Astrocyte of the hippocampus (primary cell): ENCODE measurements around the gene GSK3A.

Experiments used
- DNase-seq: peaks from one replicate; pipeline ENCODE4 v3.0.0; 2011; ENCODE audit warnings: low read depth, low spot score

The GSK3A gene

GRCh38 chr19:42249149-42249750, 6.8 kb upstream of the GSK3A start:
- no peak for DNase-seq

GRCh38 chr19:42248270-42249148, 6.1 kb upstream of the GSK3A start:
- DNase-seq = no peak

GRCh38 chr19:42247640-42248199, 5.3 kb upstream of the GSK3A start:
- no peak for DNase-seq

- peak; percentile 27 for DNase-seq
These were observed 4.7 kb upstream of the GSK3A start for GRCh38 chr19:42246922-42247639.

- peak; percentile 89 for DNase-seq
These were observed 3.9 kb upstream of the GSK3A start for GRCh38 chr19:42246143-42246921.

GRCh38 chr19:42245231-42245630, 2.8 kb upstream of the GSK3A start:
- DNase-seq = no peak

- peak; percentile 97 for DNase-seq
These were observed 2.2 kb upstream of the GSK3A start for GRCh38 chr19:42244347-42245220.

- DNase-seq = no peak
These were observed 312 bp downstream of the GSK3A start for GRCh38 chr19:42242069-42242511.

- DNase-seq = no peak
These were observed 1.1 kb downstream of the GSK3A start for GRCh38 chr19:42241279-42241678.

- no peak for DNase-seq
These were observed 2.7 kb downstream of the GSK3A start for GRCh38 chr19:42239544-42240220.

- no peak for DNase-seq
These were observed 7.2 kb downstream of the GSK3A start for GRCh38 chr19:42235181-42235580.

- DNase-seq = no peak
These were observed 8.0 kb downstream of the GSK3A start for GRCh38 chr19:42234364-42234763.

- no peak for DNase-seq
These were observed 8.6 kb downstream of the GSK3A start for GRCh38 chr19:42233678-42234292.

- no peak for DNase-seq
These were observed 9.3 kb downstream of the GSK3A start for GRCh38 chr19:42233106-42233505.

GRCh38 chr19:42232435-42232834, 10.0 kb downstream of the GSK3A start:
- no peak for DNase-seq

GRCh38 chr19:42230571-42230970, 11.8 kb downstream of the GSK3A start:
- DNase-seq = no peak

GRCh38 chr19:42229855-42230351, 12.5 kb downstream of the GSK3A start:
- DNase-seq = no peak

GRCh38 chr19:42229301-42229854, 13.0 kb downstream of the GSK3A start:
- no peak for DNase-seq

- DNase-seq = no peak
These were observed 13.8 kb downstream of the GSK3A start for GRCh38 chr19:42228641-42229040.
